Activated T-helper 9 cell treated with anti-CD3 and anti-CD28 coated beads, Interleukin-2, amount 50 U/mL, for 16 hours (primary cell): ENCODE data around the gene KIAA1549.
"Not testable (repeated sequence)": the region's sequence is repeated elsewhere in the genome, so short reads cannot be mapped to it uniquely, and the experiment has no call there.

Experiments
- DNase-seq: peaks from one replicate; pipeline ENCODE4 v3.0.0-alpha.2; 2020; ENCODE audit warnings: low read depth

The KIAA1549 gene

DNA sequence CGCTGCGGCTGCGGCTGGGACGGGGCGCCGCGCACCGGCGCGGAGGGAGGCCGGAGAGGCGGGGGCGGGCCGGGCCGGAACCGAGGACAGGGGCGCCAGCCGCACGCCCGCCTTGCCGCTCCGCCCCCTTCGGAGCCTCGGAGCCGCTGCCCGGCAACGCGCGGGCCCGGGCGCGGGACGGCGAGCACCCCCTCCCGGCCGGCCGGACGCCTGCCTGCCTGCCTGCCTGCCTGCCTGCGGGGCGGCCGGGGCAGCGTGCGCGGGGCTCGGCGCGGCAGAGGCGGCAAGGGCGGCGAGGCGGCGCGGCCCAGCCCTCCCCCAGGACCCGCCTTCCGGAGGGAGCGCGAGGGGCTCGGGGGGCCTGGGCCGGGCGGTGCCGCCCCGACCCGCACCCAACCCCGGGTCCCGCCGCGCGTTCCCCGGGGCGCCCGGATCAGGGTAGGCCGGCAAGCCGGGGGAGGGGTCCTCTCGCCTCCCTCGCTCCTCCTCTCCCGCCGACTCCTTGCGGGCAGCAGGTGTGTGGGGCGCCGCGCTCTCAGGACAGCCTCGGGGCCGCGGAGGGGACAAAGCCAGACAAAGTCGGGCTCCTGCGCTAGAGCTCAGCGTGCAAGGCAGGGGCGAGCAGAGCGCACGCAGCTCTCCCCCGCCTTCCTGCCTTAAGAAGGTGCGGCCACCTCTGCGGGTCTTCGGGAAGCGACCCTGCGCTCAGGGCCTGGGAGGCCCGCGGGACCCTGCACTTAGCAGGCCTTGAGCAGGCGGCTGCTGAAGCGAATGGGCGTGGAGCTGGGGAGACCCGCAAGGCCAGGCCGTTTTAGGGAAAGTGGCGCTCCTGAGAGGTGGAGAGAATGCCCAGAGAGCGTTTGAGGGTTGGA lies at the start of gene KIAA1549:
TSS of gene KIAA1549 (minus strand) at position 58 of the 872 bp plus-strand sequence. CDS start 120 bp downstream, outside the sequence.
- peak; percentile 27 for DNase-seq

DNA sequence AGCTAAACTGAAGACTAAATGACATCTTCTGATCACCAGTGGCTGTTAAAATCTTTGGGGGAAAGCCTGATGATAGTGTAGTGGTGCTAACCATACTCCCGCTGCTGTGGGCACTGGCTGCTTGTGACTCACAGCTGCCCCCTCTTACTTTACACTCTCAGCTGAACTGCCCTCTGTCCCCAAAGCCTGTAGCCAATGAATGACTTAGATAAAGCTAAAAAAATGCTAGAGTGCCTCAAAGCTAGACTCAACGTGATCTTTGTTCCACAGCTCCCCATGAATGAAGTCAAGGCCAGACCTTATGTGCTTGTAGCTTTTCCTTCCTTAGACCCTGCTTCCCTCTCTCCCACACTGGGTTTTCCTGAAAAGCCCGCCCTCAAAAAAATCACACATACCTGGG lies 48.2 kb upstream of the KIAA1549 start:
- DNase-seq = no peak

DNA sequence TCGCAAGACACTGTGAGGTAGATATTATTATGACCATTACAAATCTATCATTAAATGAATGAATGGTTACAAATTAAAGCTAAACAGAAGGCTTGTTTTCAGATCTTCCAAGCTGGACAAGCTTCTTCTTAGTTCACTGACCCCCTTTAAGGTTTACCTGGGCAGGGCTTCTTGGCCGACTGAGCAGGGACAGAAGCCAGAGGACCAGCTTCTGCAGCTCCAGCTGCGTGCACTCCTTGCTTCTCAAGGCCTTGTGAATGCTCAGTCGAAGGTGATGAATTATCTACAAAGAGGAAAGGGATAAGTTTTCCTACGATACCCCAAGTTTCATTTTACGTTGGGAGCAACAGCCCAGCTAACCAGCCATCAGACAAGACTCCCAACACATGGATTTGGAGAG lies 45.4 kb upstream of the KIAA1549 start:
- DNase-seq = no peak

DNA sequence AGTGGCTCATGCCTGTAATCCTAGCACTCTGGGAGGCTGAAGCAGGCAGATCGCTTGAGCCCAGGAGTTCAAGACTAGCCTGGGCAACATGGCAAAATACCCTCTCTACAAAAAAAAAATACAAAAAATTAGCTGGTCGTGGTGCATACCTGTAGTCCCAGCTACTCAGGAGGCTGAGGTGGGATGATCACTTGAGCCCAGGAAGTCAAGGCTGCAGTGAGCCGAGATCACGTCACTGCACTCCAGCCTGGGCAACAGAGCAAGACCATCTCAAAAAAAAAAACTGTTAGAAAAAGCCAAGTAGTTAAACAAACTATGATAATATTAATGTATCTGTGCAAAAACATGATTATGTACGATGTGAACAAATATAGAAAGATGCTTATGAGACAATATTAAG lies 44.7 kb upstream of the KIAA1549 start:
- DNase-seq = not testable (repeated sequence)

DNA sequence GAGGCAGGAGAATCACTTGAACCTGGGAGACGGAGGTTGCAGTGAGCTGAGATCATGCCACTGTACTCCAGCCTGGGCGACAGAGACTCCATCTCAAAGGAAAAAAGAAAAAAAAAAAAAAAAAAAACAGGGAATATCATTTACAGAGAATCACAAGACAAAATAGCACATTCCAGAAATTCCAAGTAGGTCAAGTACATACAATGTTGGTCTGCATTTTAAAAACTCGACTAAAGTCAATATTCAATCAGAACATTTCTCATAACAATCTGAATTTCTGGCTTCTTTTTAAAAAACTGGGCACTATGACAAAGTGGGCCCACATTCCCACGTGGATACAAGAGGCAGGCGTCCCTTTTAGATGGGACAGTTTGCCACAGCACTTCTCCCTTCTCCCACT lies 41.9 kb upstream of the KIAA1549 start:
- DNase-seq = no peak

DNA sequence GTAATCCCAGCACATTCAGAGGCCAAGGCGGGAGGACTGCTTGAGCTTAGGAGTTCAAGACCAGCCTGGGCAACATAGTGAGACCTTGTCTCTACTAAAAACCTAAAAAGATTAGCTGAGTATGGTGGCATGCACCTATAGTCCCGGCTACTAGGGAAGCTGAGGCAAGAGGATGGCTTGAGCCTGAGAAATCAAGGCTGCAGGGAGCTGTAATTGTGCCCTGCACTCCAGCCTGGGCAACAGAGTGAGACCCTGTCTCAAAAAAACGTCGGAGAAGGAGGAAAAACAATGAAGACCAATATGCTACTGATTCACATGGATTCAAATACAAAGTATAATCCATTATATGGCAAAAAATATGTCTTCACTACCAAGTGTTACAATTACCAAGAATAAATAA lies 41.1 kb upstream of the KIAA1549 start:
- no peak for DNase-seq

DNA sequence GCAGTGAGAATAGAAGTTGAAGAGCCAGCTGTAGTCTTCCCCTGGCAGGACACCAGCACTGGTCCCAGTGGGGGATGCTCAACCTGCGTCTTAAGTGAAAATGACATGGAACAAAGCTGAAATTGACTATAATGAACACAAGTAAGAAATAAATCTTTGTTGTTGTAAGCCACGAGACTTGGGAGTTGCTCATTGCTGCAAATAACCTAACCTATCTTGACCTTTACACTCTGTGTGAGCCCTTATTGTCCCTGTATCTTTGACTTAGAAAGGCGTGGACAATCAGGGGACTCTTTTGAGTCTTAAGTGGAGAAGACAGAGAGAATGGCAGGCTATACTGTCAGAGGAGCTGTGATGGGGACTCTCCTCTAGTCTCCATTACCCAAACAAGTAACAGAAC lies 37.7 kb upstream of the KIAA1549 start:
- DNase-seq = no peak

DNA sequence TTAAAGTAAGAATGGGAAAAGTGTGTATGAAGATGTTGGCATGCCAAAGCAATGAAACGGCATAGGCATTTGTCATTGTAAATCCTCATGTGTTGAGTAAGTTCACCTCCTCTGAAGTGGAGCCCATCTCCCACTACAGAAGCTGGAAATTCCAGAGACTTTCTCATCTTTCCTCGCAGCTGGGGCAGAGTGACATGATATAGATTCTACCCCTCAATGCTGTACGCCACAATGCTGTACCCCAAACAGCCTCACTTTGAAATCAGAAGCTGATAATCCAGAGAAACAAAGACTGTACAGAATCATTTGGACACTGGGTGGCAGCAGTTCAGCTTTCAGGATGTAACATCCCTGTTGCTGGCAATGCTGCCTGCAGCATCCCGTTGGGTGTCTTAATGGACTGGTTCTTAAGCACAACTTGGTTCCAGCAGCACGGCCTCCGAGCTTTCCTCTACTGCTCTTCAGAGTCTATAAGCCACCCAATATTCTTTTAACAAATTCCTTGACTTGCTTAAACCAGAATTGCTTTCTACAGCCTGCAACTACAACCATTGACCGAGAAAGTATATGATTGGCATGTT lies 35.8 kb upstream of the KIAA1549 start:
- peak; percentile 33 for DNase-seq

DNA sequence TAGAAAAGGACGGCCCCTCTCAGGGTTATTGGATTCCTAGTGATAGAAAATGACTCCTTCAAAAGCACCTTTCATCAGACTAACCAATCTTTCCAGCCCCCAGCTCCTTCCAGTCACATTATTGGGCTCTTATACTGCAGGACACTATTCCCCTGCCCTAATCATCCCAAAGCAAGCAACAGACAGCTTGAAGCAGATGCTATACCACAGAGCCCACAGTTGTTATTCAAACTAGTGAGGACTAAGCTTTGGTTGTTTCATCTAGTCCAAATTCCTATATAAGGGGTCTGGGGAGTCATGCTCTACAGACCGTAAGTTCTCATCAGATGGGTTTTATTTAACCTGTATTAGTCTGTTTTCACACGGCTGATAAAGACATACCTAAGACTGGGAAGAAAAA lies 30.2 kb upstream of the KIAA1549 start:
- DNase-seq = no peak

DNA sequence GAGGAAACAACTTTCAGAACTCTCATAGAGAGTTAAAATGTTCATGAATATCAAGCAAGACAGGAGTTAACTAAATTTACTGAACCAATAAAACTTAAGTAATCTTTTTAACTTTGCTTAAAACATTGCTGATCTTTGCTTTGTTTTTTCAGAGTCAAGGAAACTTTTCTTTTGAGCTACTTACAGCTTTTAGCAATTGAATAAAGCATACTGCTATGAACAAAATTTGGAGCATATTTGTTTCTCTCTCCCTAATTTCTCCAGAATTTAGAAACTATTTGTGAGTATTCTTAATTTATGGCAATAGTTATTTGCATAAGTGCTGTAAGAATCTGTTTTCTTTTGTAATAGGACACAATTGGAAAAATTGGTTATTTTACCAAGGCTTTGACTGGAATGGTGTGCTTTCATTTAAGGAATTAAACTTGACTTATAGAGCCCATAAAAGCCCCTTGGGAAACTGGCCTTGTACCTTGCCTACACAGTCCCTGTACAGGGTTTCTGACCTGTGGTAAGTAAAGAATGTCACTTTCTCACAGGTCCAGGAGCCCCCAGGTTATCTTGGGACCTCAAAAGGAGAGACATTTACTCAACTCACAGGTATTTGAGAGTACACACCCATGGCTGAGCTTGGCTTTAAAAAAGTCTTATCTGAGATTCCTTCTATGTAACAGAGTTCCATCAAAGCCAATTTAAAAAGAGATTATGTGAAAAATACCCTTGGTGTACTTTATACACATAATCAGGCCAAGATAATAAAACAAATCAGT lies 23.3 kb upstream of the KIAA1549 start:
- no peak for DNase-seq

DNA sequence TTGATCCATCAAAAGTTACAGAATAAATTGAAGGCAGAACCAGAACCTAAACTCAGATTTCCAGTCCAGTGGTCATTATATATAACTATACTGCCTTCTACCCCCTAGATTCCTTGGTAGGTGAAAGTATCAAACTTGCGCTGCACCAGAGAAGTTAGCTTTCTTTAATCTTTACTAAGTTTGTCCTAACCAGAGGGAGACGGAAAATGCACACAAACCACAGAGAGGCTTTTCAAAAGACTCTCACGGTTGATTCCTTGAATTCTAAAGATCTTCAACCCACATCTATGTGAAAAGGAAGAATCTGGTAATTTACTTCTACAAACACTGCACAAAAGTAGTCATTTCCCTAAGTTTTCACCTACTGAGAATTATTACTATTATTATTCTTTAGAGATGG lies 18.2 kb upstream of the KIAA1549 start:
- no peak for DNase-seq

DNA sequence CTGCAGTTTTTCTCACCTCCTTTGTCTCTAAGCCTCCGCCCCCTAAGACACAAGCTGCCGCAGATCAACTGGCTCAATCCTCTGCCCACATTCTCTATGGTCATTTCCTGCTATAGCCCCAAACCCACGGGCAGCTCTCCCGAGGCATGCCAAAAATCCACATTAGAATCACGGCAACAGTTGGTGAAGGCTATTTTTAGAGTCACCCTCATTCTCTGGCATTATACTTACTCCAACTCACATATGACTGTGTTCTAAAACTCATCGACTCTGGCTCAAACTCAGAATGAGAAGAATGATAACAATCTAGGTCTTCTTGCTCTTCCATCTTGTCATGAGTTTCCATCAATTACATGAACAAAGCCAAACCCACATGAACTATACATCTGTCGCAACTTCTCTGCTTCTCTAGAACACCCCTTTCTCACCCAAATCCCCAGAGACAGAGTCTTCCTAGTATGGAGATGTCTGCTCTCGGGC lies 10.9 kb upstream of the KIAA1549 start:
- DNase-seq = no peak

DNA sequence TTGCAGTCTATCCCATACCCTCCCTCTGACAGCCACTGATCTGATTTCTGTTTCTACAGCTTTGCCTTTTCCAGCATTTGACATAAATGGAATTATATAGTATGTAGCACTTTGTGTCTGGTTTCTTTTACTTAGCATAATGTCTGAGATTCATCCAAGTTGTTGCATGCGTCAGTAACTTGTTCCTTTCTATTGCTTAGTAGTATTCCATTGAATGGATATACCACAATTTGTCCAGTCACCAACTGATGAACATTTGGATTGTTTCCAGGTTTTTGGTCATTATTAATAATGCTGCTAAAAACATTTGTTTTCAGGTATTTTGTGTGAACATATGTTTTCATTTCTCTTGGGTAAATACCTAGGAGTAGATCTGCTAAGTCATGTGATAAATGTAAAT lies 6.5 kb upstream of the KIAA1549 start:
- no peak for DNase-seq

DNA sequence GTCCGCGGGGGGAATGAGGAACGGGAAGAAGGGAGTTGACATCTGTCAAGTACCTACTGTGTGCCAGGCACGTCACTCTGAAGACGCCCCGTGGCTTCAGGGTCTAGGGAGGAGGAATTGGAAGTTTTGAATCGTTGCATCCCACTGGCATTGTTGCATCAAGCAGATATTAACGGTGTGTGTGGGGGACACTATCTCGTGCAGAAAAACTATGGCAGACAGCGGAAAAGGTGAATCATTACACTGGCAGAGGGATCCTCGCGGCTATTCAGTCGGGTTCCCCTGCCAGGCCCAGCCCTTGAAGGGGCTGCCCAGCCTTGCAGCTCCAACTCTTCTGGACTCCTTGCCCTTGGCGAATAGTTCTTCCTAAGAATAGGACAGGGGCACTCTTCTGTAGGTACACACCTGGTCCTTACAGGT lies 1.0 kb upstream of the KIAA1549 start:
- DNase-seq = no peak

DNA sequence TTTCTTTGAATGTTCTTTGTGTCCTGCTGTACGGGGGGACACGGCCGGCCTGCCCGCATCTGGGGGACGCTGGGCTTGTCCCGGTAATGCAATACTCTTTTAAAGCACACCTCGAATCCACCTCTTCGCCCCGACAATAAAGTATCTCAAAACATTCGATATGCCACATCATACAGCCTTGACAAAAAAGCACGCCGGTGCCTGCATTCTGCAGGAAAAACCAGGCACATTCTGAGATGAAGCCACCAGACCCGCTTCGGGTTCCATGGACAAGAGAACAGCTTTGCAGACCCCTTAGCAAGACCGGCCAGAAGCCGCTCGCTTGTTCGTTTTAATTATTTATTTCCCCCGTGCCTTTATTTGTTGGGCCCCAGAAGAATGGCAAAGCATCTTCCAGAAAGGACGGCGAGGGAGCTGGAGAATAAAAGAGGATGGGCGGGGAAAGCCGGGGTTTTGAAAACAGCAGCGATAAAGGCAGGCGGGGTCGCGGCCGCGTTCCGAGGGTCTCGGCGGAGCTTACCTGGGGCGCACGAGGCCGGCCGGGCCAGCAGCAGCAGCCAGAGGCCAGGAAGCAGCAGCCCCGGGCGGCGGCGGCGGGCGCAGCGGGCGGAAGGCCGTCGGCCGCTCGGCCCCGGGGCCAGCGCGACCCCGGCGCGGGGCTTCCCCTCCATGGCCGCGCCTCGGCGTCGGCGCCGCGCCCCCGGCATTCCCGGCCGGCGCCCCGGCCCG lies 462 bp downstream of the KIAA1549 start:
- no peak for DNase-seq

DNA sequence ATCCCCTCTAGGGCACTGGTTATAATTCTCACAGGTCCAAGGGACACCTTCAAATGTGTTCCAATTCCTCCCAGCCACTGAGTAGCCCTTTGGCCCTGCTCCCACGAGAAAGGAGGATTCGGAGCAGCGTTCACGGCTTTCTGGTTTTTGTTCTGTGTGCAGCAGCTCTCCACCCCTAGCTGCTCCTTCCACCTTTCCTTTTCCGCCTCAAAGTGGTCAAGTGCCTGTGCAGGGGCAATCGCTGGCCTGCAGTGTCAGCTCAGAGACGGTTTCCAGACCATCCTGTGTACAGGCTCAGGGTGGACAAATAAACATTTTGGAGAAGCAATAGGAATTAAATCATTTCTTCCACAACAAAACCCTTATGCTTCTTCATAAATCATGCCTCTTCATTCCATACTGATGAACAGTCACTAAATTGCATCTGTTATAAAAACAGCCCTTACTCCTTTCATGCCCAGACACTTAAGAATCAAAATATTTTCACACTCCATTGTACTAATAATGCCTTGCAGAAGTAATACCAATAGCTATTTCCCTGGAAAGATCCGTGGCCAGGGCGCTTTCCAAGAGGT lies 1.1 kb downstream of the KIAA1549 start:
- DNase-seq = no peak

DNA sequence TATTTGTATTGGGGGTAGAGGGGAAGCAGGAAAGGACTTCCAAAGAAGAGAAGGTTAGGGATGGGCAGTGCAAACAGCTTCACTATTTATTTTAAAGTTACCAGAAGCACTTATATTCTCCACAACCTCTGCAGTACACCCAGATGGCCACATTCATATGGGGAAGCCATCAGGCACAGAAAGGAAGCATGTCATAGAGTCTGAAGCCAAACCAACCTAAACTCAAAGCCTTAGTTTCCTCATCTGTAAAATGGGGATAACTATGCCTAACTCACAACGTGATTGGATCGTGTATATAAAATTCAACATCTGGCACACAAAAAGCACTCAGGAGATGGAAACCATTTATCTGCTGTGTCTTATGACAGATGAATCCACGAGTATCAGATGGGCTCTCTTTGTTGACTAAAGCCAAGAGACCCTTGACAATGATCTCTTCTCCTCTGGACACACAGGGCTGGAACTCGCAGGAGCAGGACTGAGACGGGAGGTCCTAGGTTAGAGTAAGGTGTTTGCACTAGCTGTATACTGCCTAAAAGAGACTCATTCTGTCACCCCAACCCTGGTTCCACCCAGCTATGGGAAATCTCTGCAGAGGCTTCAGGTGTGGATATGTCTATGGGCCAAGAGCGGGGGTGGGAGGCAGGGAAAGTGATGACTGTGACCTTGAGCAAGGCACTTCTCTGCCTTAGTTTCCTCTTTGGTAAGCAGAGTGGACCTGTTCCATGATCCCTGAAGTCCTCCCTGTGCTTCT lies 1.8 kb downstream of the KIAA1549 start:
- no peak for DNase-seq

DNA sequence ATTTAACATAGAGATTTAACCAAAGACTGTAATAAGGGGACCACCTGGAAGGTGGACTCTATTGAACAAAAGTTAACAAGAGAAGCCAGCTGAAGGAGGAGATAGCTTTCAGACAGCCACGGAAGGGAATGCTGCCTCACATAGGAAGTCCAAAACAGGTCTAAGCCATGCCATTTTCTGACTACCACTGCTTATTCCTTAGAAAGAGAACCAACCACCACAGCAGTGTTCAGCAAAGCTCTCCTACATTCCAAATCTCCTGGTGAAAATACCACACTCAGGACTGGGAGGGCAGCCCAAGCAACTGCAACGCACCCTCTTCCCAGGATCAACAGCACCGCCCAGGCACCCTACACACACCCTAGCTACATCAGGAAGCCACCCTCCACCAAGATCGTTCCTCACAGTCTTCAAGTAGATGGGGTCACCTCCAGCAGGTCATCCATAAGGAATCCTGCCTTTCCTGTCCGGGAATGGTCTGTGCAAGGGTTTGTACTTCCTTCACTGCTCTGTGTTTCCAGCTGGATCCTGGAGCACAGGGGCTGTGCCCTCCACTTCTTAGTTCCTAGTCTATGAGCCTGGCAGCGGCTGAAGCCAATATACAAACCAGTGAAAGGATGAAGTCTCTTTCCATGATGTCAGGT lies 2.5 kb downstream of the KIAA1549 start:
- DNase-seq = no peak

DNA sequence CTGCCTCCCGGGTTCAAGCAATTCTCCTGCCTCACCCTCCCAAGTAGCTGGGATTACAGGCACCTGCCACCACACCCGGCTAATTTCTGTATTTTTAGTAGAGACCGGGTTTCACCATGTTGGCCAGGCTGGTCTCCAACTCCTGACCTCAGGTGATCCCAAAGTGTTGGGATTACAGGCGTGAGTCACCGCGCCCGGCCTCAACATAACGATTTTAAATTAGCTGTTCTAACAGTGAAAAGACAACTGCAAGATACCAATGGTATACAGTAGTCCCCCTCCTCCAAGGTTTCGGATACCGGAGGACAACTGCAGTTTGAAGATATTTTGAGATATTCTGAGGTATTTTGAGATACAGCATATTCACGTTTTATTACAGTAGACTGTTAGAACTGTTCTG lies 5.0 kb downstream of the KIAA1549 start:
- DNase-seq = not testable (repeated sequence)

DNA sequence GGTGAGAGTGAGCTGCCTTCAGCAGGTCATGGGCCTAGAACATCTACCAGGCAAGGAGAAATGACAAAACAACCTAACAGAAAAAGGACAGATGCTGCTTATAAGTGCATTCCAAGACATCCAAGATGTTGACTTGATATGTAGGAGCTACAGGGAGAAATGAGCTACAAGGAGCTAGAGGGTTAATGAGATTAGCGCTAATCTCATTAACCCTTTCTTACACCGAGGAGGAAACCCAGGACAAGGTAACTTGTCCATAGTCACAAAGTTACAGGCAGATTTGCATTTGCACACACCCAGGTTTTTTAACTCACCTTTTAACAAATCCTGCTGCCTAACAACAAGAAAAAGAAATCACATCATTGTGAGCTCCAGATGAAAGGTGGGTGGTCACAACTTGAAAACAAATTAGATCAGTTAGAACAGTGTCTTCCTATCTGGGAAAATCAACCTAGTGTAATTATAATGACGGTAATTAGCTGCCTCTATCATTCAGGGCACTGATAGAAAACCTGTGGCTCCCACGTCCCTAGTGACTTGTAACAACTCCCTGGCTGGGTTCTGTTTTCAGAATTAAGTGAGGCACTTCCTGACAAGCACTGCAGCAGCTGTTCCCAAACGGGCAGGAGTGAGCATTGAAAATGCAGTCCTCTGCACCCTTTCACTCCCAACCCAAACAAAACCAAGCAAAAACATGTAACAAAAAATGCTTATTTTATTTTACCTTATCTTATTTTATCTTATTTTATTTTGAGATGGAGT lies 5.7 kb downstream of the KIAA1549 start:
- no peak for DNase-seq
